ENCODE measurements around the gene AP1M2.

Gene AP1M2

DNA sequence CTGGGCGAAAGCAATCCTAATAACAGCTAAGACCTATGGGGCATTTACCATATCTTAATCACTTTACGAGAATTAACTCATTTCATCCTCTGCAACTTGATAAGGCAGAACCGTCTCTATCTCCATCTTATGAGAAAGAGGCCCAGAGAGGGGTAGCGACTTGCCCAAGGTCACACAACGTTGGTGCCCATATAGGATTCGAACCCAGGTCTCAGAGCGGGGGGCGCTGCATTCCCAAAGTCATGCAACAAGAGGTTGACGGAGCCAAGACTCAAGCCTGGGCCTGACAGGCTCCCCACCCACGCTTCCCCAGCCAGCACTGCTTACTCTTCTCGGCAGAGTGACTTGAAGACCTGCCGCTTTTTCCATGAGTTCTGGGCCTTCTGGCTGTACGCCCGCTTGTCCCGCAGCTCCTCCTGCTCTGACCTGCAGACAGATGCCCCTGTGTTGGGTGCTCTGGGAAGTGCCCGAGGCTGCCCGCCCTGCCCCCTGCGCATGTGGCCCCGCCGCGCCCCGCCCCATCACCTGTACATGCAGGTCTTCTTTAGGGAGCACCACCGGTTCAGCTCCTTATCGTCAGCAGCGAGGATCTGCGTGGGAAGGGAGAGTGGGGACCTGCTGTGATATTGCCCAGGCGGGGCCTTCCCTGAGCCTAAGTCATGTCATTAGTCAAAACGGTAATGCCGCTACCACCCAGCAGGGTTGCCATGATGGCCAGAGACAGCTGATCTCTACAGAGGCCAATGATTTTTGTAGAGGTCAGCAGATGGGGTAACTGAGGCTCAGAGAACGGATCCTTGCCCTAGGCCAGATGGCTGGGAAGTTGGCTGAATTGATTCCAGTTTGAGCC, 32.1 kb downstream of the AP1M2 start:
- 0 out of 3 replicates have a peak, but pooled peaks have one; percentile 14 for ATAC-seq
- TF ChIP-seq, protein P1, sequence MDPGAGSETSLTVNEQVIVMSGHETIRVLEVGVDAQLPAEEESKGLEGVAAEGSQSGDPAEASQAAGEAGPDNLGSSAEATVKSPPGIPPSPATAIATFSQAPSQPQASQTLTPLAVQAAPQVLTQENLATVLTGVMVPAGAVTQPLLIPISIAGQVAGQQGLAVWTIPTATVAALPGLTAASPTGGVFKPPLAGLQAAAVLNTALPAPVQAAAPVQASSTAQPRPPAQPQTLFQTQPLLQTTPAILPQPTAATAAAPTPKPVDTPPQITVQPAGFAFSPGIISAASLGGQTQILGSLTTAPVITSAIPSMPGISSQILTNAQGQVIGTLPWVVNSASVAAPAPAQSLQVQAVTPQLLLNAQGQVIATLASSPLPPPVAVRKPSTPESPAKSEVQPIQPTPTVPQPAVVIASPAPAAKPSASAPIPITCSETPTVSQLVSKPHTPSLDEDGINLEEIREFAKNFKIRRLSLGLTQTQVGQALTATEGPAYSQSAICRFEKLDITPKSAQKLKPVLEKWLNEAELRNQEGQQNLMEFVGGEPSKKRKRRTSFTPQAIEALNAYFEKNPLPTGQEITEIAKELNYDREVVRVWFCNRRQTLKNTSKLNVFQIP (CRISPR knock-in tag; IDR thresholded peaks at IDR 0.05; ENCODE audit: borderline replicate concordance, low read depth), result no peak
- TF ChIP-seq PPARA (CRISPR knock-in tag; IDR thresholded peaks at IDR 0.05; ENCODE audit: borderline replicate concordance) (no peak), ARNTL (CRISPR knock-in tag; IDR thresholded peaks at IDR 0.05; ENCODE audit: borderline replicate concordance, low read depth) (no peak), CSRNP3 (CRISPR knock-in tag; IDR thresholded peaks at IDR 0.05) (no peak), TOX (CRISPR knock-in tag; IDR thresholded peaks at IDR 0.05; ENCODE audit: borderline replicate concordance) (no peak), OSR1 (CRISPR knock-in tag; IDR thresholded peaks at IDR 0.05) (no peak), BACH2 (CRISPR knock-in tag; IDR thresholded peaks at IDR 0.05; ENCODE audit: borderline replicate concordance) (no peak), ZNF8 (CRISPR knock-in tag; IDR thresholded peaks at IDR 0.05) (no peak), ZFP3 (CRISPR knock-in tag; IDR thresholded peaks at IDR 0.05) (no peak), TSHZ2 (CRISPR knock-in tag; IDR thresholded peaks at IDR 0.05) (no peak), ZNF565 (CRISPR knock-in tag; conservative IDR thresholded peaks at IDR 0.05; ENCODE audit: low read depth) (no peak)
- TF ChIP-seq, protein P2, sequence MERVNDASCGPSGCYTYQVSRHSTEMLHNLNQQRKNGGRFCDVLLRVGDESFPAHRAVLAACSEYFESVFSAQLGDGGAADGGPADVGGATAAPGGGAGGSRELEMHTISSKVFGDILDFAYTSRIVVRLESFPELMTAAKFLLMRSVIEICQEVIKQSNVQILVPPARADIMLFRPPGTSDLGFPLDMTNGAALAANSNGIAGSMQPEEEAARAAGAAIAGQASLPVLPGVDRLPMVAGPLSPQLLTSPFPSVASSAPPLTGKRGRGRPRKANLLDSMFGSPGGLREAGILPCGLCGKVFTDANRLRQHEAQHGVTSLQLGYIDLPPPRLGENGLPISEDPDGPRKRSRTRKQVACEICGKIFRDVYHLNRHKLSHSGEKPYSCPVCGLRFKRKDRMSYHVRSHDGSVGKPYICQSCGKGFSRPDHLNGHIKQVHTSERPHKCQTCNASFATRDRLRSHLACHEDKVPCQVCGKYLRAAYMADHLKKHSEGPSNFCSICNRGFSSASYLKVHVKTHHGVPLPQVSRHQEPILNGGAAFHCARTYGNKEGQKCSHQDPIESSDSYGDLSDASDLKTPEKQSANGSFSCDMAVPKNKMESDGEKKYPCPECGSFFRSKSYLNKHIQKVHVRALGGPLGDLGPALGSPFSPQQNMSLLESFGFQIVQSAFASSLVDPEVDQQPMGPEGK (CRISPR knock-in tag; IDR thresholded peaks at IDR 0.05; ENCODE audit: borderline replicate concordance), result no peak

- TF ChIP-seq PPARA (CRISPR knock-in tag; IDR thresholded peaks at IDR 0.05; ENCODE audit: borderline replicate concordance) (no peak), CSRNP3 (CRISPR knock-in tag; IDR thresholded peaks at IDR 0.05) (no peak), CSDC2 (CRISPR knock-in tag; IDR thresholded peaks at IDR 0.05) (no peak), TCF4 (CRISPR knock-in tag; IDR thresholded peaks at IDR 0.05; ENCODE audit: borderline replicate concordance) (no peak), TOX (CRISPR knock-in tag; IDR thresholded peaks at IDR 0.05; ENCODE audit: borderline replicate concordance) (no peak), RARB (CRISPR knock-in tag; IDR thresholded peaks at IDR 0.05) (no peak), ARNTL (CRISPR knock-in tag; IDR thresholded peaks at IDR 0.05; ENCODE audit: borderline replicate concordance, low read depth) (no peak), ESRRG (CRISPR knock-in tag; IDR thresholded peaks at IDR 0.05) (no peak)
- TF ChIP-seq, protein P2 (CRISPR knock-in tag; IDR thresholded peaks at IDR 0.05; ENCODE audit: borderline replicate concordance), result no peak
- TF ChIP-seq, protein P3, sequence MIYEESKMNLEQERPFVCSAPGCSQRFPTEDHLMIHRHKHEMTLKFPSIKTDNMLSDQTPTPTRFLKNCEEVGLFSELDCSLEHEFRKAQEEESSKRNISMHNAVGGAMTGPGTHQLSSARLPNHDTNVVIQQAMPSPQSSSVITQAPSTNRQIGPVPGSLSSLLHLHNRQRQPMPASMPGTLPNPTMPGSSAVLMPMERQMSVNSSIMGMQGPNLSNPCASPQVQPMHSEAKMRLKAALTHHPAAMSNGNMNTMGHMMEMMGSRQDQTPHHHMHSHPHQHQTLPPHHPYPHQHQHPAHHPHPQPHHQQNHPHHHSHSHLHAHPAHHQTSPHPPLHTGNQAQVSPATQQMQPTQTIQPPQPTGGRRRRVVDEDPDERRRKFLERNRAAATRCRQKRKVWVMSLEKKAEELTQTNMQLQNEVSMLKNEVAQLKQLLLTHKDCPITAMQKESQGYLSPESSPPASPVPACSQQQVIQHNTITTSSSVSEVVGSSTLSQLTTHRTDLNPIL (CRISPR knock-in tag; IDR thresholded peaks at IDR 0.05; ENCODE audit: low read depth), result no peak
- no peak for ATAC-seq
These were observed 33.1 kb downstream of the AP1M2 start for GRCh38 chr19:10553943-10554381.

Data from SK-N-SH treated with all-trans-retinoic acid at 6 μM for 48 hours (cell line).